GM19043 (cell line): Measurements from ENCODE around the gene MYO1H.

Experiments used
- ATAC-seq: cut with Tn5 transposase; IDR thresholded peaks from one replicate; pipeline ENCODE4 v1.9.1; 2021; ENCODE audit warnings: low read depth; ENCODE audit not compliant: unreplicated experiment

The MYO1H gene

GRCh38 chr12:109489016-109489954, 141.6 kb downstream of the MYO1H start:
- ATAC-seq: no peak

GRCh38 chr12:109489955-109490565, 142.4 kb downstream of the MYO1H start:
- ATAC-seq: no peak

- no peak for ATAC-seq
These were observed 144.0 kb downstream of the MYO1H start for GRCh38 chr12:109491671-109492070.

GRCh38 chr12:109492371-109492770, 144.7 kb downstream of the MYO1H start:
- ATAC-seq: no peak

- no peak for ATAC-seq
These were observed 145.4 kb downstream of the MYO1H start for GRCh38 chr12:109493090-109493489.

GRCh38 chr12:109493938-109494337, 146.2 kb downstream of the MYO1H start:
- ATAC-seq: no peak

GRCh38 chr12:109494348-109494881, 146.7 kb downstream of the MYO1H start:
- ATAC-seq: no peak

GRCh38 chr12:109495012-109495411, 147.3 kb downstream of the MYO1H start:
- ATAC-seq: no peak

- no peak for ATAC-seq
These were observed 148.6 kb downstream of the MYO1H start for GRCh38 chr12:109496306-109496705.

- ATAC-seq: no peak
These were observed 150.0 kb downstream of the MYO1H start for GRCh38 chr12:109497675-109498074.
